ENCODE measurements around the gene ARHGAP8.

ARHGAP8 gene

GRCh38 chr22:44707178-44707577, 45.2 kb upstream of the ARHGAP8 start:
- Mint-ChIP-seq H3K27ac (peak overlapping the region in 1 of 3 experiments; percentile 28), H3K4me1 (peaks cover 54% of the 10 kb centered on the region), H3K4me3 (peak overlapping the region in 2 of 3 experiments; percentile 38 to 39), H3K36me3 (ENCODE audit: low read depth) (peaks cover 4% of the 10 kb centered on the region), H3K9me3 (no peaks in the 10 kb centered on the region), H3K27me3 (ENCODE audit: low read depth) (peaks cover 5% of the 10 kb centered on the region)
- no peak for TF ChIP-seq CTCF (IDR thresholded peaks at IDR 0.05; ENCODE audit: unreplicated experiment in 3 of 3)

- Mint-ChIP-seq H3K27ac (peak overlapping the region; percentile 31 to 82 (median 32)), H3K4me1 (peaks cover 59% of the 10 kb centered on the region), H3K27me3 (ENCODE audit: low read depth) (peaks cover 5% of the 10 kb centered on the region), H3K9me3 (no peaks in the 10 kb centered on the region), H3K4me3 (peak overlapping the region in 1 of 3 experiments; percentile 26), H3K36me3 (ENCODE audit: low read depth) (peaks cover 4% of the 10 kb centered on the region)
- no peak for TF ChIP-seq CTCF (IDR thresholded peaks at IDR 0.05; ENCODE audit: unreplicated experiment in 3 of 3)
Measured at GRCh38 chr22:44707752-44708151, 44.6 kb upstream of the ARHGAP8 start.

DNA sequence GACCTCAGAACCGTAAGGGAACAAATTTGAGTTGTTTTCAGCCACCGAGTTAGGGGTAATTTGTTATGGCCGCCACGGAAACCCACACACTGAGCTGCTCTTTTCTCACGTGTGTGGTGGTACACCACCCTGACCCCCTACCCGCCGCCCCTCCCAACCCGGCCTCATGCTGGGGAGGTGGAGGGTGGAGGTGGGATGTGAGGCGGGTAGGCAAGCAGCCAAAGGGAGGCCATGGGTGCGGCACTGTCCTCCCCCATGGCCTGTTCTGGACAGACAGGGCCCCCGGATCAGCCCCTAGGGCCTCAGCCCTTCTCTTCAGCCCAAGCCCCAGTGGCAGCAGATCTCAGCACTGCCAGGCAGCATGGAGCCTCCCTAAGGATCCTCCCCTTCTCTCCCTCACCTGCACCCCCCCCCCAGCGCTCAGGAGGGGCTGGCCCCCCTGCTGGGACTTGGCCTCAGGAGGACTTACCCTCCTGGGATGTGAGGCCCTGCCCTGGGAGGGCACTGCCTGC, 42.4 kb upstream of the ARHGAP8 start:
- no peak overlapping the region for H3K4me3 Mint-ChIP-seq
- no peaks in the 10 kb centered on the region for H3K36me3 Mint-ChIP-seq (ENCODE audit: low read depth)
- H3K9me3 Mint-ChIP-seq: no peaks in the 10 kb centered on the region
- peaks cover 50% of the 10 kb centered on the region for H3K4me1 Mint-ChIP-seq
- no peak overlapping the region for H3K27ac Mint-ChIP-seq
- no peak for TF ChIP-seq CTCF (IDR thresholded peaks at IDR 0.05; ENCODE audit: unreplicated experiment in 3 of 3)
- H3K27me3 Mint-ChIP-seq (ENCODE audit: low read depth): no peaks in the 10 kb centered on the region

DNA sequence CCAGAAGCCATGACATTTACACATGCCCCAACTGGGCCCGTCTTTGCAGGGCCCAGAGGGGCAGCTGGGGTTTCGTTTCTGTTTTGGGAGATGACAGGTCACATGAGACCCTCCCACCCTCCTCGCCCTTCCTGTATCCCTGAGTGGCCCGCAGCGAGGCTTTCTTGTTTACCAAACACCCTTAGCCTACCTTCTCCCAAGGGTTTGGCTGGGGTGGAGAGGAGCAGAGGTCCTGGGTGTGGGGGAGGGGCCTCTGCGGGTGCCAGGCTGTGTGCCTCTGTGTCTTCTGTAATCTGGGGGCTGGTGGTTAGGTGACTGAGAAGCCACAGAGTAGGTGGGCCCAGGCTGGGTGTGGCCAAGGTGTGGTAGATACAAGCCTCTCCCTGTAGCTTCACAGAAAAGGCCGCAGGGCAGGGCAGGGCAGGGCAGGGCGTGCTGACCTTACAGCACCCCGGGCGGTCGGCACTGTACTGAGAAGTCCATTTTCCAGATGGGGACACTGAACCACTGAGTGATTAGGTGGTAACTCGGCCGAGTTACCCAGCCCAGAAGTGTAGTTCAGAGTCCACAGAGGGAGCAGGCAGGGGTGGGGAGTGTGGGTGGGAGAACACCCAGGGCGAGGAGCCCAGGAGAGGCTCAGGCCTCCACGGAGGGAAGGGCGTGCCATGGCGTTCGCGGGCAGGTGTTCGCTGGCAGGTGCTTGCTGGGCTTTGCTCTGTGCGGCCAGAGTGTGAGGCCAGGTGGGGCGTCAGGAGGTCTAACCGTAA, 41.7 kb upstream of the ARHGAP8 start:
- Mint-ChIP-seq H3K27me3 (ENCODE audit: low read depth) (no peaks in the 10 kb centered on the region), H3K4me3 (peak overlapping the region in 1 of 3 experiments; percentile 16), H3K27ac (peak overlapping the region; percentile 58 to 77 (median 61)), H3K4me1 (peaks cover 45% of the 10 kb centered on the region), H3K9me3 (no peaks in the 10 kb centered on the region), H3K36me3 (ENCODE audit: low read depth) (no peaks in the 10 kb centered on the region)
- no peak for TF ChIP-seq CTCF (IDR thresholded peaks at IDR 0.05; ENCODE audit: unreplicated experiment in 3 of 3)

DNA sequence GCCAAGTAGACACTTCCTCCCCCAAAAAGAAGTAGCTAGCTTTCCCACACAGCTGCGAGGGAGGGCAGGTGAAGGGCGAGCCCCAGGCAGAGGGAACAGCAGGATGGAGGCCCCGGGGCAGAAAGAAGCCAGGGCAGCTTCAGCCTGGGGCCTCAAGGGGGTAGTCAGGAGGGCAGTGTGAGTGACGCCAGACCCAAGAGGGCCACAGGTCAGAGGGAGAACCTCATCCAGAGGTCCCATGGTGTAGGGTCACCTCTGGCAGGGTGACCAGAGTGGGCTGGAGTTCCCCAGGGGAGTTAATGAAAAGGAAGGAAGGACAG, 41.2 kb upstream of the ARHGAP8 start:
- no peak overlapping the region for H3K4me3 Mint-ChIP-seq
- no peaks in the 10 kb centered on the region for H3K27me3 Mint-ChIP-seq (ENCODE audit: low read depth)
- no peaks in the 10 kb centered on the region for H3K36me3 Mint-ChIP-seq (ENCODE audit: low read depth)
- no peaks in the 10 kb centered on the region for H3K9me3 Mint-ChIP-seq
- peaks cover 41% of the 10 kb centered on the region for H3K4me1 Mint-ChIP-seq
- TF ChIP-seq CTCF (IDR thresholded peaks at IDR 0.05; ENCODE audit: unreplicated experiment in 3 of 3): no peak
- peak overlapping the region; percentile 58 to 77 (median 61) for H3K27ac Mint-ChIP-seq

Data from nephron (organoid).